Neural progenitor cell (in vitro differentiated cells): Measurements from ENCODE around the gene NCBP3. TPM values are rescaled to one million over a fixed set of nuclear protein-coding genes. Genes with fewer than 3 reads are reported as not detected.

Source experiments
- DNase-seq: peaks from one replicate; pipeline ENCODE4 v3.0.0-alpha.2; 2016; ENCODE audit warnings: low spot score
- H2AFZ ChIP-seq: fragments of 200-600 bp; sonication (generic); replicated peaks from 2 replicates; pipeline ENCODE4 v1.6.1; 2016; ENCODE audit warnings: antibody characterized with exemption
- H3F3A ChIP-seq: fragments of 200-600 bp; sonication (generic); 2 replicates; pipeline ENCODE4 v1.6.1; 2016; ENCODE audit warnings: antibody characterized with exemption, low read depth
- H3K27ac ChIP-seq: fragments of 200-600 bp; sonication (generic); 2 replicates; pipeline ENCODE4 v1.5.1; 2016; ENCODE audit warnings: mild to moderate bottlenecking
- H3K27me3 ChIP-seq: fragments of 200-600 bp; sonication (generic); 2 replicates; pipeline ENCODE4 v1.6.1; 2016; ENCODE audit warnings: mild to moderate bottlenecking, moderate library complexity
- H3K36me3 ChIP-seq: fragments of 200-600 bp; sonication (generic); 2 replicates; pipeline ENCODE4 v1.5.1; 2016
- H3K4me1 ChIP-seq: fragments of 200-600 bp; sonication (generic); 2 replicates; pipeline ENCODE4 v1.6.1; 2016; ENCODE audit warnings: mixed run types
- H3K4me2 ChIP-seq: fragments of 200-600 bp; sonication (generic); 2 replicates; pipeline ENCODE4 v1.6.1; 2016
- H3K4me3 ChIP-seq: fragments of 200-600 bp; sonication (generic); 2 replicates; pipeline ENCODE4 v1.5.1; 2016
- H3K79me2 ChIP-seq: fragments of 200-600 bp; sonication (generic); 2 replicates; pipeline ENCODE4 v1.6.1; 2016; ENCODE audit warnings: low read depth
- H3K9ac ChIP-seq: fragments of 200-600 bp; sonication (generic); 2 replicates; pipeline ENCODE4 v1.6.1; 2016
- H3K9me3 ChIP-seq: fragments of 200-600 bp; sonication (generic); 2 replicates; pipeline ENCODE4 v1.5.1; 2016; ENCODE audit warnings: low read depth
- H4K20me1 ChIP-seq: fragments of 200-600 bp; sonication (generic); 2 replicates; pipeline ENCODE4 v1.6.1; 2016; ENCODE audit warnings: low read depth
- H3K27ac Mint-ChIP-seq: 3 replicates; pipeline ENCODE4 v1.8.0; 2021; ENCODE audit warnings: mixed read lengths
- H3K27me3 Mint-ChIP-seq: 2 replicates; pipeline ENCODE4 v1.8.0; 2022; ENCODE audit warnings: low read depth, mild to moderate bottlenecking, inconsistent platforms, moderate library complexity, mixed read lengths; ENCODE audit not compliant: insufficient read depth
- H3K36me3 Mint-ChIP-seq: 3 replicates; pipeline ENCODE4 v1.8.0; 2021; ENCODE audit warnings: mixed read lengths
- H3K4me1 Mint-ChIP-seq: 3 replicates; pipeline ENCODE4 v1.8.0; 2021; ENCODE audit warnings: mixed read lengths
- H3K4me3 Mint-ChIP-seq: 3 replicates; pipeline ENCODE4 v1.8.0; 2021; ENCODE audit warnings: mild to moderate bottlenecking, moderate library complexity, mixed read lengths
- H3K9me3 Mint-ChIP-seq: 3 replicates; pipeline ENCODE4 v1.8.0; 2020; ENCODE audit warnings: mixed read lengths
- CTCF ChIP-seq: fragments of 200-600 bp; sonication (generic); IDR thresholded peaks from 2 replicates; pipeline ENCODE4 v1.5.1; 2017; ENCODE audit warnings: antibody characterized with exemption, mild to moderate bottlenecking
- EZH2 ChIP-seq: fragments of 200-600 bp; sonication (generic); IDR thresholded peaks from 2 replicates; pipeline ENCODE4 v1.6.1; 2017; ENCODE audit warnings: antibody characterized with exemption, mild to moderate bottlenecking, moderate library complexity
- EZH2phosphoT487 ChIP-seq: fragments of 200-600 bp; sonication (generic); IDR thresholded peaks from 2 replicates; pipeline ENCODE4 v1.6.1; 2017; ENCODE audit warnings: antibody characterized with exemption
- total RNA-seq: library from RNA; depleted of rRNA; stranded (reverse); fragments of >200 nt; gene quantifications from 2 replicates; pipeline ENCODE4 v1.2.3, GENCODE V29; 2015; ENCODE audit warnings: low replicate concordance

Gene NCBP3
- total RNA-seq, 1 donor from 2014 or later, result 55.7 TPM

DNA sequence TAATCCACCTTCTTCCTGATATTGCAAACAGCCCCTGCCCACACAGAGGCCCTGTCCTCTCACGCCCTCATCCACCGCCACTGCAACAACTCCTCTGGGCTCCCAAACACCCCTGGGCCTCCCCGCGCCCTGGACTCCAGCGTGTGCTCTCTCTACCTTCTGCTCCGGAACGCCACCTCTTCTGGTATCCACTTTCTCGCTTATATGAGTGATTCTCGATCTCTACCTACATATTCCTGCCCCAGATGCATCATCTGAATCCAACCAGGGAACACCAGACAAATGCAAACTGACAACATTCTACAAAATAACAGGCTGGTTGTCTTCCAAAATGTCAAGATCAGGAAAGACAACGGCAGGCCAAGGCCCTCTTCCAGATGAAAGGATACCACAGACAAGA, 27.8 kb upstream of the NCBP3 start:
- H3K36me3 Mint-ChIP-seq, result peaks cover 6% of the 10 kb centered on the region
- H3K9ac ChIP-seq, result no peak overlapping the region

GRCh38 chr17:3870871-3871306, 24.8 kb upstream of the NCBP3 start:
- no peak overlapping the region for H3K4me3 Mint-ChIP-seq
- no peaks in the 10 kb centered on the region for H3K79me2 ChIP-seq

More for the DNA sequence above, 27.8 kb upstream of the NCBP3 start:
- Histone ChIP-seq H3K27ac (no peak overlapping the region), H3K4me1 (peaks cover under 1% of the 10 kb centered on the region), H3K9me3 (no peaks in the 10 kb centered on the region), H3K79me2 (no peaks in the 10 kb centered on the region), H3K4me2 (no peak overlapping the region), H3K4me3 (no peak overlapping the region), H3F3A (peaks cover 1% of the 10 kb centered on the region), H3K27me3 (no peaks in the 10 kb centered on the region), H2AFZ (no peak overlapping the region), H3K36me3 (no peaks in the 10 kb centered on the region), H4K20me1 (peaks cover 1% of the 10 kb centered on the region)
- Mint-ChIP-seq H3K27ac (no peak overlapping the region), H3K4me3 (no peak overlapping the region), H3K27me3 (peaks cover 4% of the 10 kb centered on the region), H3K4me1 (peaks cover 12% of the 10 kb centered on the region), H3K9me3 (no peaks in the 10 kb centered on the region)
- TF ChIP-seq CTCF (no peak), EZH2phosphoT487 (no peak), EZH2 (no peak)
- no peak for DNase-seq

DNA sequence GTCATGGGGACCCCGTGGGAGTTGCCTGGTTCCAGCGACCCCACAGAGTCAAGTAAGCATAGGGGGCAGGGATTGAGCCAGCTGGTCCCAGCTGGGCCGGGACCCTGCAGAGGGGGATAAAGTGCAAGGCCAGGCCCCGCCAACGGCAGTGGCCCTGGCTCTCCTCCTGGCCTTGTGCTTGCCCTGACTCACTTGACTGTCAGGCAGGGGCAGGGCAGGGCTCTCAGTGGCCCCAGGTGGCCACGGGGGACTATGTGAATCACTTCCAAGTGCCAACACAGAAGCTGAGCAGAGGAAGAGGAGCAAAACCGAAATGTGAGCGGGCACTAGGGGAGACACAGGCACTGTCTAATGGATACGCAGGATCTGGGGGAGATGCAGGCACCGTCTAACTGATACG, 21.6 kb upstream of the NCBP3 start:
- Mint-ChIP-seq H3K27ac (peak overlapping the region; percentile 55), H3K4me3 (no peak overlapping the region), H3K27me3 (peaks cover 3% of the 10 kb centered on the region), H3K9me3 (no peaks in the 10 kb centered on the region), H3K36me3 (peaks cover 2% of the 10 kb centered on the region), H3K4me1 (peaks cover 6% of the 10 kb centered on the region)
- no peak overlapping the region for H2AFZ ChIP-seq
- H3K36me3 ChIP-seq, result no peaks in the 10 kb centered on the region
- no peaks in the 10 kb centered on the region for H3F3A ChIP-seq
- no peaks in the 10 kb centered on the region for H4K20me1 ChIP-seq
- no peak overlapping the region for H3K4me2 ChIP-seq
- no peak overlapping the region for H3K27ac ChIP-seq
- H3K4me3 ChIP-seq, result no peak overlapping the region
- DNase-seq, result no peak
- H3K9ac ChIP-seq, result no peak overlapping the region
- TF ChIP-seq EZH2phosphoT487 (no peak), CTCF (no peak), EZH2 (no peak)
- H3K79me2 ChIP-seq, result no peaks in the 10 kb centered on the region
- H3K4me1 ChIP-seq, result no peaks in the 10 kb centered on the region
- no peaks in the 10 kb centered on the region for H3K9me3 ChIP-seq
- no peaks in the 10 kb centered on the region for H3K27me3 ChIP-seq

More at GRCh38 chr17:3870871-3871306, 24.8 kb upstream of the NCBP3 start:
- Histone ChIP-seq H4K20me1 (no peaks in the 10 kb centered on the region), H3K4me2 (no peak overlapping the region), H3K9ac (no peak overlapping the region), H3K27me3 (no peaks in the 10 kb centered on the region), H3F3A (no peaks in the 10 kb centered on the region), H2AFZ (no peak overlapping the region), H3K36me3 (no peaks in the 10 kb centered on the region), H3K27ac (no peak overlapping the region), H3K4me3 (no peak overlapping the region), H3K4me1 (no peaks in the 10 kb centered on the region), H3K9me3 (no peaks in the 10 kb centered on the region)
- Mint-ChIP-seq H3K4me1 (peaks cover 6% of the 10 kb centered on the region), H3K27ac (peak overlapping the region; percentile 83), H3K27me3 (peaks cover 3% of the 10 kb centered on the region), H3K9me3 (no peaks in the 10 kb centered on the region), H3K36me3 (peaks cover 6% of the 10 kb centered on the region)
- TF ChIP-seq EZH2 (no peak), EZH2phosphoT487 (no peak), CTCF (no peak)
- no peak for DNase-seq
